Gastrocnemius medialis (tissue), 4 donors: Measurements from ENCODE around the gene GM2A.

Experiments used
- CTCF ChIP-seq, 5 experiments: fragments of 450-650 bp in 3 of 5; fragments of 200-600 bp in 2 of 5; sonication (generic) in 2 of 5; IDR thresholded peaks in 4 of 5; conservative IDR thresholded peaks in 1 of 5; 1 replicate in 4 of 5; 2 replicates in 1 of 5; pipeline ENCODE4 v1.5.1; 2016 to 2019; ENCODE audit warnings: antibody characterized with exemption in 5 of 5, mild to moderate bottlenecking in 3 of 5, moderate library complexity in 3 of 5
- POLR2A ChIP-seq, 2 donors: fragments of 450-650 bp; IDR thresholded peaks; one replicate each; pipeline ENCODE4 v1.6.1; 2017; ENCODE audit warnings: antibody characterized with exemption in 2 of 2, mild to moderate bottlenecking in 2 of 2, moderate library complexity in 2 of 2

GRCh38 chr5:151204051-151204450 lies 48.9 kb upstream of the GM2A start:
- TF ChIP-seq CTCF (IDR thresholded peaks at IDR 0.05 in 4 of 5, conservative IDR thresholded peaks at IDR 0.05 in 1 of 5) (no peak), POLR2A (IDR thresholded peaks at IDR 0.05) (no peak)
